ENCODE results near the gene SDK1.

SDK1 gene

DNA sequence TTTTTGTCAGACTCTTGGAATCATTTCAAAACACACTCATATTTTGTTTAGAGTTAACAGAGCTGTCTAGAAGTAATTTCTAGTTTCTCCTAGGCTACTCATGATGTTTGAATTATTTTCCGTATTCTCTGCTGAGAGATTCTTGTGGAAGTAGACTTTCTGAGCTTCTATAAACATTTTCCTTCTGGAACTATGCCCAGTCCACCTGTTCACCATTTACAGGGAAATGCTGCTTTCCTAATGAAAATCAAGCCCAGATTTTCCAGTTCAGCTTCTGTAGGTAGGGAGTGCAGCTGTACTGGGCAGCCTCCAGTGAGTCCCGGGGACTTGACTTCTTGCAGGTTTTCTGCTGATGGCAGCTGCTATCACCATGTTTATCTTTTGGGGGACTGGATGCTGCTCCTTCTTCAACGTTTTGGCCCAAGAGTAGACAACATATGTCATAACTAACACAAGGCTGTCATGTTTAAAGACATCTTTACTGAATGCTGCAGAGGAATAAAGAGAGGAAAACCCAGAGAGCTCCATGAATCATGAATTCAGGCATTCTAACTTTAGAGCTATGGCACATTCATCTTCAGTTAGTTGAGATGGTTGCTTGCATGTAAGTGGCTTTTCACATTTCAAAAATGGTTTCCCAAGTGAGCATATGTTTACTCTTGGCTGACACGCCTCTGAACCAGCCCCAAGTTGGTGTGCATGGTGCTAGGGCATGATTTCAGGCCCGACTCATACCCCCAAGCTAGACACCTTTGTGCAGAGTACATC lies 85.6 kb downstream of the SDK1 start:
- H3K4me1 Mint-ChIP-seq (ENCODE audit: low read depth), result no peaks in the 10 kb centered on the region
- H3K4me3 Mint-ChIP-seq, result no peak overlapping the region
- H3K9me3 Mint-ChIP-seq, result no peaks in the 10 kb centered on the region
- H3K27ac Mint-ChIP-seq, result no peak overlapping the region
- H3K36me3 Mint-ChIP-seq (ENCODE audit: low read depth), result no peaks in the 10 kb centered on the region
- peaks cover 4% of the 10 kb centered on the region for H3K27me3 Mint-ChIP-seq

DNA sequence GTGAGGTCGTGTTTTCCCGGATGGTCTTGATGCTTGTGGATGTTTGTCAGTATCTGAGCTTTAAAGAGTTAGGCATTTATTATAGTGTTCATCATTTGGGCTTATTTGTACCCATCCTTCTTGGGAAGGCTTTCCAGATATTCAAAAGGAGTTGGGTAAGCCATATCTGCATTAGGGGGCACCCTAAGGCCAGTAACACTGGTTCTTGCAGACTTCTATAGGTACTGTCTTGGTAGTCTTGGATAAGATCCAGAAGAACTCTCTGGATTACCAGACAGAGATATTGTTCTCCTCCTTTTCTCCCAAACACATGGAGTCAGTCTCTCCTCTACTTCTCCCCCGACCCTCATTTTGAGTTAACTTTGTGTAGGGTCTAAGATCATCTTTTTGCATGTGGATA lies 92.8 kb downstream of the SDK1 start:
- Mint-ChIP-seq H3K9me3 (peaks cover 17% of the 10 kb centered on the region), H3K27me3 (peaks cover 9% of the 10 kb centered on the region), H3K27ac (no peak overlapping the region), H3K4me1 (ENCODE audit: low read depth) (no peaks in the 10 kb centered on the region), H3K36me3 (ENCODE audit: low read depth) (no peaks in the 10 kb centered on the region), H3K4me3 (no peak overlapping the region)

DNA sequence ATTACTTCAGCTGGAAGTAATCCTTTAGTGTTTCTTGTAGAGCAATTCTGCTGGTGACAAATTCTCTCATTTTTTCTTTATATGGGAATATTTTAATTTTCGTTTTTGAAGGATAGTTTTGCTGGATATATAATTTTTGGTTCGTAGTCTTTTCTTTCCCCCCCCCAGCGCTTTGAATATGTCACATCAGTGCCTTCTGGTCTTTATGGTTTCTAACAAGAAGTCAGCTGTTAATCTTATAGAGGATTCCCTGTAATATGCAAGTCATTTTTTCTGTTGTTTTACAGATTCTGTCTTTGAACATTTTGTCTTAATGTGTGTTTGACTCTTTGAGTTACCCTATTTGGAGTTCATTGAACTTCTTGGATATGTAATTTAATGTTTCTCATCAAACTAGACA lies 96.3 kb downstream of the SDK1 start:
- H3K27me3 Mint-ChIP-seq, result peaks cover 11% of the 10 kb centered on the region
- H3K36me3 Mint-ChIP-seq (ENCODE audit: low read depth), result no peaks in the 10 kb centered on the region
- no peak overlapping the region for H3K4me3 Mint-ChIP-seq
- no peak overlapping the region for H3K27ac Mint-ChIP-seq
- H3K9me3 Mint-ChIP-seq, result peaks cover 21% of the 10 kb centered on the region
- H3K4me1 Mint-ChIP-seq (ENCODE audit: low read depth), result no peaks in the 10 kb centered on the region

DNA sequence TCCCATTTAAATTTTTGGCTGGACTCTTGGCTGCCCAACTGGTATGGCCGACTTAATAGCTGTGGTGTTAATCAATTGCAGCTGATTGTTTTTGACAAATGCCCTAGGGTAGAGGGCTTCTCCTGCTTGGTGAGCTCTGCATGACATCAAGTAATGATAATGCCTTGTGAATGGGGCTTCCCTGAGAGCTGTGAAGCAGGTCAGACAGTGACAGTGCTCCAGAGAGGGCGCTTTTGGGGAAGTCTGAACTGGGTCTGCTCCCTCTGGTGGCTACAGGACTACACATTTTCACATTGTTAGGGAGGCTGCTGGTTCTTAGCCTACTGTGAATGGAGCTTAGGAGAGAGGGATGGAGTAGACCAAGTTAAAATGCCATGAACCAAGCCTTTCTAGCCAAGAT lies 98.8 kb downstream of the SDK1 start:
- Mint-ChIP-seq H3K36me3 (ENCODE audit: low read depth) (no peaks in the 10 kb centered on the region), H3K4me3 (no peak overlapping the region), H3K4me1 (ENCODE audit: low read depth) (no peaks in the 10 kb centered on the region), H3K9me3 (peaks cover 18% of the 10 kb centered on the region), H3K27me3 (peaks cover 13% of the 10 kb centered on the region), H3K27ac (no peak overlapping the region)

DNA sequence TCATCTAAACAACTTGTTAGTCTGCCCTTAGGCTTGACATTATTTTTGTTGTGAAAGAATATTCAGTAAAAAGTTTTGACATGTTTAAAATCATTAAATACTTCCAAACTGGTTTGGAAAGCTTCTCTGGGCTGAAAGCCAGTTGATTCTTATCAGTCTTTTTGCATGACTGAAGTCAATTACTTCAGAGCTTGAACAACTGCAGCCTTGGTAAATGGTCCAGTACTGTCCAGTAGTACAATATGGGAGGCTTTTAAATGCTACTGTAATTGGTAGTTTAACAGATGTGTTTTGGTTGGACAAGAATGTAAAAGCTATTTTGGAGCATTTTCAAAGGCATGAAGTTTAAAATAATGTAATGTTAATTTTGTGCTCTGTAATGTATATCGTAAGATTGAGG lies 103.4 kb downstream of the SDK1 start:
- Mint-ChIP-seq H3K36me3 (ENCODE audit: low read depth) (no peaks in the 10 kb centered on the region), H3K27me3 (peaks cover 8% of the 10 kb centered on the region), H3K4me1 (ENCODE audit: low read depth) (peaks cover 6% of the 10 kb centered on the region), H3K4me3 (no peak overlapping the region), H3K27ac (no peak overlapping the region), H3K9me3 (no peaks in the 10 kb centered on the region)

DNA sequence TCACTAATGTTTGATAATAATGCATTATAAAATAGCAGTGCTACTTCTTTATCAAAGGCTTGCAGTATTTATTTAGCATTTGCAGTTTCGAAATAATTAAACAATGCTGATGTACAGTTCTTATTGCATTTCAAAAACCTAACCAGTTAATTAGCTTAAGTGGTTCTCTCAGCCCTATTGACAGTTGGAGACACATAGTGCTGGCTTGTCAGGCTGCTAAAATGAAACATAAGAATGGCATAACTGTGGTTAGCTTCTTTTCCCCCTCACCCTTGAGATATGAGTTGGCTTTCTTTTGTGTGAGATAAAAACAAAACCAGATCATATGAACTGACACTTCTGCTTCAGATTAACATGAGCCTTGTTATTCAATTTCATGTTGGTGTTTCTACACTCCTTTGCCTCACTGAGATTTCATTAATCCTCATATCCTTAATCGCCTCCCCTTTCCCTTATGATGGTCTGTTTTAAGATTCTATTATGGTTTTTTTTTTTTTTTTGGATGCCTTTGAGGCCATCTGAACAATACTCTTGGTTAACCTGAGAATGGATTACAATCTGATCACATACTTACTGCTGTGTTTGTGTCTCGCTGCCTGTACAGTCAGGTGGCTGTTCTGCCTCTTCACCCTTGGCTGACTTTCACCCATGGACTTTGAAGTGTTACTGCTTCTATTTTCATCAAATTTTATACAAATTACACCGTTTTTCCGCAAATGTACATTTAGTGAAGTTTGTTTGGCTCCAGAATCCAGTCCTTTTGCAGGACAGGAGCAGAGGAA lies 108.0 kb downstream of the SDK1 start:
- peaks cover 7% of the 10 kb centered on the region for H3K27me3 Mint-ChIP-seq

DNA sequence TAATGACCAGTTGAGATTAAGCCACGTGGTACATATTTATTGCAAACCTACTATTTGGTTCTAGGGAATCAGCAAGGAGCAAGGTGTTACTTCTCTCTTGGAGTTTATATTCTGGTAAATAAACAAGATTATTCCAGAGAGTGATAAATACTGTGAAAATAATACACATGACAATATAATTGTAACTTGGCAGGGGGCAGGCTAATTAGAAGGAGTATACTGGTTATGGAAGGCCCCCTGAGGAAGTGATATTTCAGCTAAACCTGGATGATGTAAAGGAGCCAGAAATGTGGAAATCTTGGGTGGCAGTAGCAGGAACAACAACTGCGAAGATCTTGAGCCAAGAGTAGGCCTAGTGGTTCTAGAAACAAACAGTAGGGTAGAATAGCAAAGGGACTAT lies 111.8 kb downstream of the SDK1 start:
- Mint-ChIP-seq H3K27me3 (peaks cover 11% of the 10 kb centered on the region), H3K9me3 (no peaks in the 10 kb centered on the region), H3K4me1 (ENCODE audit: low read depth) (peaks cover 6% of the 10 kb centered on the region), H3K4me3 (no peak overlapping the region), H3K27ac (no peak overlapping the region), H3K36me3 (ENCODE audit: low read depth) (no peaks in the 10 kb centered on the region)

More for the DNA sequence above, 108.0 kb downstream of the SDK1 start:
- Mint-ChIP-seq H3K9me3 (no peaks in the 10 kb centered on the region), H3K27ac (no peak overlapping the region), H3K4me3 (no peak overlapping the region), H3K36me3 (ENCODE audit: low read depth) (no peaks in the 10 kb centered on the region), H3K4me1 (ENCODE audit: low read depth) (peaks cover 6% of the 10 kb centered on the region)

DNA sequence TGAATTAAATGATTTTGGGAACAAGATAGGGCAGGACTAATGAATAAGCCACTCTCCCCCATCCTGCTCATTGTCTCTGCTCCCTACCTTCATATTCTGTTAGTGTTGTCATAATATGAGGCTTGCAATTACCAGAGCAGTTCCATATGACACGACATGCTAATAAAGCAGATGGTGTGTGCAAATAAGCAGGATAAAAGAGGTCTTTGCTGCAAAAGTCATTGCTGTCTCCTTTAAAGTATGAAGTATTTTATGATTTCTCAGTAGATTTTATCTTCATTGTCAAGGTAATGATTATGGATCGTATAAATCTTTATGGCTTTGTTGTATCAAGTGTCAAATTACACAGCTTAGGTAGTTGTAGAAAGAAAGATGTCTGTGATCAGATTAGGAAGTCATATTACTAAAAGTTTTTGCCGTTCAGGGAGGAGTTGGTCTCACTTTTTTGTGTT lies 114.8 kb downstream of the SDK1 start:
- Mint-ChIP-seq H3K9me3 (no peaks in the 10 kb centered on the region), H3K36me3 (ENCODE audit: low read depth) (no peaks in the 10 kb centered on the region), H3K4me1 (ENCODE audit: low read depth) (no peaks in the 10 kb centered on the region), H3K27me3 (peaks cover 11% of the 10 kb centered on the region), H3K27ac (no peak overlapping the region), H3K4me3 (no peak overlapping the region)

DNA sequence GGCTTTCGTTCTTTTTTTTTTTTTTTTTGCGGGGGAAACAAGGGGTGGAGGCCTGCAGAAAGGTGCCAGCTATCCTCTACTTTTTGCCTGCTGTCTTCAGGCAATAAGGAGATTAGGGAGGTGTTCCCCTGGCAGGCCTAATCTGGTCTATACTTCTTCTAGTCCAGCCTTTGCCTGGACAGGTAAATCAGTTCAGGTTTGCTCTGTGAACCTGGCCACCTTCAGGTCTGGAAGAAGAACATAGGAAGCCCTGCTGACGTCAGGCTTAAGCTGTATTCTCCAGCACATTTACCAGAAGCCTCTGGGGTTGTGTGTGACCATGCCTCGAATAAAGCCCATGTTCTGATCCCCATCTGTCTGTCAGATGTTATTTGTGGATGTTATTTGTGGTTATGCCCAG lies 115.4 kb downstream of the SDK1 start:
- Mint-ChIP-seq H3K4me1 (ENCODE audit: low read depth) (no peaks in the 10 kb centered on the region), H3K9me3 (no peaks in the 10 kb centered on the region), H3K27ac (no peak overlapping the region), H3K36me3 (ENCODE audit: low read depth) (no peaks in the 10 kb centered on the region), H3K4me3 (no peak overlapping the region), H3K27me3 (peaks cover 11% of the 10 kb centered on the region)

DNA sequence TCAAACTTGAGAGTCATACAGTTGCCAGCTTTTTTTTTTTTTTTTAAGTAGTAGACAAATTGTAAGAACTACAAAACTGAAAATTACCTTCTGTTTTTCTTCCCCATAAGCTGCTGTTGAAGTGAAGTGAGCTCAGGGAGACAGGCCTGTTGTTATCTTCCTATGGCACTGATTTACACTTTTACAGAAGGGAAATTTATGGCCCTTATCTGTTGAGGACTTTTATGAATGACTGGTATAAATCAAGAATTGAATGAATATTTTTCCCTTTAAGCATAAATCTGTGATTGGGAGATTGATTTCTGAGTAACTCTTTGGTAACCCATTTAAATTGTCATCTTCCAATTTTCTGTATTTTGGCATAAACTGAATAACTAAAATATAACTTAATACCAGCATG lies 124.0 kb downstream of the SDK1 start:
- peaks cover 5% of the 10 kb centered on the region for H3K36me3 Mint-ChIP-seq (ENCODE audit: low read depth)
- no peak overlapping the region for H3K4me3 Mint-ChIP-seq
- no peaks in the 10 kb centered on the region for H3K9me3 Mint-ChIP-seq
- H3K4me1 Mint-ChIP-seq (ENCODE audit: low read depth), result no peaks in the 10 kb centered on the region
- no peak overlapping the region for H3K27ac Mint-ChIP-seq
- H3K27me3 Mint-ChIP-seq, result no peaks in the 10 kb centered on the region

DNA sequence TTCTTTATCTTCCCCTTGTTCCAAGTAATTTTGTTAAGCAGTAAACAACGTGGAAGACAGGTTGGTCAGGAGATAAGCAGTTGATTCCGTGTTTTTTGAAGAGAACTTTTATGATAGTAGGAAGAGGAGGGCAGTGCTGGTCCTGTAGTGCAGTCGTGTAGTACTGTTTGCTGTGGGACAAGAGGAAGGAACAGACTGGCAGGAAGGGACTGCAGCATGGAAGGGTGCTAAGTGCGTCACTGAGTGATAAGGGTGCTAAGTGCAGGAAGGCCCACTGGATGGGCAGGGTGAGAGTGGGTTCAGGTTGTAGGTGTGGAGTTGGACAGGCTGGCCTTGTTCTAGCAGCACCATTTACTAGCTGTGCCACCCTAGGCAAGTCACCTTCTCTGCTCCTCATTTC lies 125.0 kb downstream of the SDK1 start:
- no peaks in the 10 kb centered on the region for H3K4me1 Mint-ChIP-seq (ENCODE audit: low read depth)
- peaks cover 5% of the 10 kb centered on the region for H3K36me3 Mint-ChIP-seq (ENCODE audit: low read depth)
- H3K9me3 Mint-ChIP-seq, result no peaks in the 10 kb centered on the region
- no peak overlapping the region for H3K4me3 Mint-ChIP-seq
- no peaks in the 10 kb centered on the region for H3K27me3 Mint-ChIP-seq
- no peak overlapping the region for H3K27ac Mint-ChIP-seq

DNA sequence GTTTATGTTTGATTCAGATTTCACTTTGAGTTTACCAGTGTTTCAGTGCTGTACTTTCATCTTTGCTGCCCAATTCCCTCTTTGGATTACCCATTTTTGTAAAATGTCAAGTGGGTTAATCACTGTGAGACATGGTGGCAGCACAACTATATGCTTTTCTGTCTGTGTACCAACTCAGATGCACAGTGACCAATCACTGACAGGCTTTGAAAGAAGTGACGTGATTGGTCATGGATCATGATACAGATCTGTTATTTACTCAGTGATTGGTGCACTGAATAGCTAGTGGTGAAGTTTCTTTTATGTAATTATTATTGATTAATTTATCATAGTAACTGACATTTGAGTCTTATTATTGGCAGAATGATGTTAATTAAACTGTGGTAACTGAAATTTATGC lies 126.9 kb downstream of the SDK1 start:
- H3K4me3 Mint-ChIP-seq, result no peak overlapping the region
- H3K4me1 Mint-ChIP-seq (ENCODE audit: low read depth), result no peaks in the 10 kb centered on the region
- H3K27ac Mint-ChIP-seq, result no peak overlapping the region
- H3K9me3 Mint-ChIP-seq, result no peaks in the 10 kb centered on the region
- H3K36me3 Mint-ChIP-seq (ENCODE audit: low read depth), result no peaks in the 10 kb centered on the region
- H3K27me3 Mint-ChIP-seq, result peaks cover 5% of the 10 kb centered on the region

DNA sequence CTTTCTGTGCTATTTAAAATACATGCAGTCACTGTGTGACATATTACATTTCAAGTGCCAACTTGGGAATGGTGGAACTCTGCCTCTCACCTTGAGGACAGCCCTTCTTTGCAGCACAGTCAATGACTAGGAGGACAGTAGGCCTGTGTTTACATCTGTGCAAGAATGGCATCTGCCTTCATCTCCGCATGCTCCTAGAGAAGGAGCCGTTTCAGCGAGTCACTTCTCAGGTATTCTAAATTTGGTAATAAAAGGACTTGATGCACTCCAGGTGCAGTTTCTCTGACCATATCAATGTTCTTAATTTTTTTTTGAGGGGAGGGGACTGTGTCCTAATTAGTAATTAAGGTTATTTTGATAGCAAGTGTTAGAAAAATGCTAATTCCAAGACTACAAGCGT lies 128.9 kb downstream of the SDK1 start:
- Mint-ChIP-seq H3K4me1 (ENCODE audit: low read depth) (no peaks in the 10 kb centered on the region), H3K27me3 (peaks cover 5% of the 10 kb centered on the region), H3K36me3 (ENCODE audit: low read depth) (no peaks in the 10 kb centered on the region), H3K4me3 (no peak overlapping the region), H3K9me3 (no peaks in the 10 kb centered on the region), H3K27ac (no peak overlapping the region)

DNA sequence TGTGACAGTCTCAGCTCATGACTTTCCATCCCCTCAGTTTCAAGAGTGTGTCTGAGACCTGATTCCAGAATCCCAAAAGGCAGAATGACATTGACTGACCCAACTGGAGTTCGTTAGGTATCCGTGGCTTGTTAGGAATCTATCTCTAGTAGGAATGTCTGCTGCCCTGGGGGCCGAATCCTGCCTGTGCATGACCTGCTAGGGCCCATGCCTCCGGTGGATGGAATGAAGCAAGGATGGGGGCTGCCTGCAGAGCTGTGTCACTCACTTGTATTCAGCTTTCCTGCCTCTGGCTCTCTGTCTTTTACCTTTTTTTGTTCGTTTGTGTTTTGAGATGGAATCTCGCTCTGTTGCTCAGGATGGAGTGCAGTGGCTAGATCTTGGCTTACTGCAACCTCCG lies 129.5 kb downstream of the SDK1 start:
- Mint-ChIP-seq H3K27me3 (peaks cover 5% of the 10 kb centered on the region), H3K27ac (no peak overlapping the region), H3K4me1 (ENCODE audit: low read depth) (no peaks in the 10 kb centered on the region), H3K9me3 (no peaks in the 10 kb centered on the region), H3K4me3 (no peak overlapping the region), H3K36me3 (ENCODE audit: low read depth) (no peaks in the 10 kb centered on the region)

DNA sequence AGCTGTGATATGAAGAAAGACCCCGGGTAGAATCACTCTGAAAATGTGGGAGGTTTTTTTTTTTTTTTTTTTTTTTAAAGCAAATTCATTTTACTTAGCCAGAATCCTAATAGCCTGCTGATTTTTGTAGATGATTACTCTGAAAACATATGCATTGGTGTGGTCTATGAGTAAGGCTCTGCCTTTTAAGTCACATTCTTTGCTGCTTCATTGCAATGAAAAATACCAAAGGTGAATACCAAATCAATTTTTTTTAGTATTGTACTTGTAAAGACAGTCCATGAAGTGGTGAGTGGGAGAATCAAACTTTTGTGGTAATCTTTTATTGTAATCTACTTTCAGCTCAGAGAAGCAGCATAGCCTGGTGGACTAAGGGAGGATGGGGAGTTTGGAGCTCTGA lies 130.3 kb downstream of the SDK1 start:
- Mint-ChIP-seq H3K9me3 (no peaks in the 10 kb centered on the region), H3K36me3 (ENCODE audit: low read depth) (no peaks in the 10 kb centered on the region), H3K27me3 (peaks cover 5% of the 10 kb centered on the region), H3K4me1 (ENCODE audit: low read depth) (no peaks in the 10 kb centered on the region), H3K4me3 (no peak overlapping the region), H3K27ac (no peak overlapping the region)
